GM13977 (cell line): ENCODE measurements around the gene AP4B1.
"Not testable (repeated sequence)": the region's sequence is repeated elsewhere in the genome, so short reads cannot be mapped to it uniquely, and the experiment has no call there.

Source experiments
- DNase-seq: peaks from one replicate; pipeline ENCODE4 v3.0.0; 2012; ENCODE audit warnings: low spot score
- CTCF ChIP-seq: IDR thresholded peaks from 2 replicates; pipeline ENCODE4 v1.5.1; 2012; ENCODE audit warnings: mild to moderate bottlenecking, control low read depth; ENCODE audit not compliant: insufficient read depth; ENCODE audit errors: extremely low read depth, missing control alignments
- in situ Hi-C: fragments of 300-500 bp; cut with MboI; formaldehyde crosslinking; loops from one replicate; pipeline ENCODE4 v1.12.0; 2022; ENCODE audit warnings: low sequenced_read_pairs, low pct_unique_long_range_greater_than_20kb, mixed read lengths, inconsistent platforms; ENCODE audit not compliant: unreplicated experiment

The AP4B1 gene

GRCh38 chr1:113857776-113858175 lies 46.8 kb downstream of the AP4B1 start:
- TF ChIP-seq CTCF = no peak
- in situ Hi-C loops = no loop called here
- no peak for DNase-seq

- TF ChIP-seq CTCF = no peak
- in situ Hi-C loops = no loop called here
- DNase-seq = no peak
Observed at GRCh38 chr1:113856401-113856790, 48.2 kb downstream of the AP4B1 start.

GRCh38 chr1:113855630-113856400 lies 48.8 kb downstream of the AP4B1 start:
- no peak for DNase-seq
- in situ Hi-C loops = no loop called here
- TF ChIP-seq CTCF = no peak

- in situ Hi-C loops = no loop called here
- DNase-seq = no peak
- TF ChIP-seq CTCF = no peak
Observed at GRCh38 chr1:113854234-113854633, 50.4 kb downstream of the AP4B1 start.

- in situ Hi-C loops, DNase-seq: not testable (repeated sequence)
Observed at GRCh38 chr1:113852694-113853093, 51.9 kb downstream of the AP4B1 start.

- in situ Hi-C loops = no loop called here
- no peak for TF ChIP-seq CTCF
- DNase-seq = no peak
Observed at GRCh38 chr1:113850127-113850796, 54.3 kb downstream of the AP4B1 start.

GRCh38 chr1:113849072-113849471 lies 55.5 kb downstream of the AP4B1 start:
- in situ Hi-C loops = no loop called here
- TF ChIP-seq CTCF = no peak
- no peak for DNase-seq
